Vagina (tissue), 2 donors: ENCODE data around the gene PLA2G12A.

Experiments used
- CTCF ChIP-seq, 3 experiments: fragments of 450-650 bp in 2 of 3; fragments of 200-600 bp in 1 of 3; sonication (generic) in 1 of 3; IDR thresholded peaks; one replicate each; pipeline ENCODE4 v1.5.1; 2017 to 2019; ENCODE audit warnings: antibody characterized with exemption in 3 of 3, mild to moderate bottlenecking in 2 of 3, moderate library complexity in 2 of 3
- POLR2A ChIP-seq, 2 donors: fragments of 450-650 bp; IDR thresholded peaks; one replicate each; pipeline ENCODE4 v1.6.1; 2017; ENCODE audit warnings: antibody characterized with exemption in 2 of 2, mild to moderate bottlenecking in 2 of 2, moderate library complexity in 2 of 2
- POLR2AphosphoS5 ChIP-seq, 2 donors: sonication (generic); formaldehyde crosslinking; IDR thresholded peaks; one replicate each; pipeline ENCODE4 v1.9.0; 2017; ENCODE audit warnings: antibody characterized with exemption in 2 of 2, mild to moderate bottlenecking in 2 of 2, low read depth in 1 of 2; ENCODE audit not compliant: insufficient read depth in 1 of 2

GRCh38 chr4:109751852-109752251, 22.0 kb upstream of the PLA2G12A start:
- TF ChIP-seq POLR2A (IDR thresholded peaks at IDR 0.05) = no peak
- no peak for TF ChIP-seq CTCF (IDR thresholded peaks at IDR 0.05)
- no peak for TF ChIP-seq POLR2AphosphoS5 (IDR thresholded peaks at IDR 0.05; ENCODE audit: insufficient read depth in 1 of 2, low read depth in 1 of 2)
